SU-DHL-6 (cell line): ENCODE measurements around the gene ST14.

Experiments used
- H2AFZ ChIP-seq: fragments of 200-600 bp; sonication (generic); 2 replicates; pipeline ENCODE4 v1.6.1; 2014; ENCODE audit warnings: low read depth, mild to moderate bottlenecking, moderate library complexity, mixed read lengths, antibody characterized with exemption, low read length; ENCODE audit not compliant: severe bottlenecking
- H3F3A ChIP-seq: fragments of 200-600 bp; shearing (Covaris generic); 2 replicates; pipeline ENCODE4 v1.6.0; 2016; ENCODE audit warnings: antibody characterized with exemption, mild to moderate bottlenecking; ENCODE audit not compliant: insufficient read depth
- H3K27ac ChIP-seq: fragments of 200-600 bp; sonication (generic); 2 replicates; pipeline ENCODE4 v1.5.1; 2016; ENCODE audit warnings: low read depth, mild to moderate bottlenecking, low read length, moderate library complexity, mixed read lengths
- H3K27me3 ChIP-seq: fragments of 200-600 bp; sonication (generic), shearing (Covaris generic); 2 replicates; pipeline ENCODE4 v1.6.0; 2014; ENCODE audit warnings: mild to moderate bottlenecking, low read length
- H3K36me3 ChIP-seq: fragments of 200-600 bp; sonication (generic); 2 replicates; pipeline ENCODE4 v1.6.1; 2014; ENCODE audit warnings: mild to moderate bottlenecking, low read length, mixed read lengths
- H3K4me2 ChIP-seq: fragments of 300-600, 200-600 bp; shearing (Covaris generic), sonication (generic); 2 replicates; pipeline ENCODE4 v1.6.0; 2014; ENCODE audit warnings: low read length, low read depth, mild to moderate bottlenecking; ENCODE audit not compliant: poor library complexity, severe bottlenecking
- H3K4me3 ChIP-seq: fragments of 200-600 bp; sonication (generic); 2 replicates; pipeline ENCODE4 v1.5.1; 2014; ENCODE audit warnings: antibody characterized with exemption, low read length, mild to moderate bottlenecking, mixed read lengths; ENCODE audit not compliant: insufficient read depth, poor library complexity, severe bottlenecking
- H3K79me2 ChIP-seq: fragments of 200-600 bp; sonication (generic); 2 replicates; pipeline ENCODE4 v1.6.1; 2014; ENCODE audit warnings: mild to moderate bottlenecking, low read length, moderate library complexity; ENCODE audit not compliant: insufficient read depth
- H3K9ac ChIP-seq: fragments of 200-600 bp; sonication (generic); 2 replicates; pipeline ENCODE4 v1.7.0; 2014; ENCODE audit warnings: mild to moderate bottlenecking, low read length
- H3K9me2 ChIP-seq: fragments of 200-600 bp; sonication (generic); replicated peaks from 2 replicates; pipeline ENCODE4 v1.6.1; 2014; ENCODE audit warnings: low read length; ENCODE audit not compliant: insufficient read depth
- H3K9me3 ChIP-seq: fragments of 200-600 bp; sonication (generic); 2 replicates; pipeline ENCODE4 v1.6.1; 2014; ENCODE audit warnings: low read length, mixed read lengths; ENCODE audit not compliant: insufficient read depth
- H4K20me1 ChIP-seq: fragments of 200-600 bp; sonication (generic); 2 replicates; pipeline ENCODE4 v1.6.1; 2014; ENCODE audit warnings: low read depth, mild to moderate bottlenecking, antibody characterized with exemption, low read length, moderate library complexity, mixed read lengths
- CTCF ChIP-seq: fragments of 200-600 bp; sonication (generic); IDR thresholded peaks from one replicate; pipeline ENCODE4 v1.5.1; 2017; ENCODE audit warnings: antibody characterized with exemption, mild to moderate bottlenecking, low read length, moderate library complexity; ENCODE audit not compliant: insufficient read depth, poor library complexity, severe bottlenecking
- EZH2phosphoT487 ChIP-seq: fragments of 200-600 bp; sonication (generic), shearing (Covaris generic); conservative IDR thresholded peaks from 2 replicates; pipeline ENCODE4 v1.6.1; 2018; ENCODE audit warnings: mild to moderate bottlenecking, antibody characterized with exemption, low read length, moderate library complexity, mixed read lengths

The ST14 gene

GRCh38 chr11:130211144-130211543, 51.6 kb downstream of the ST14 start:
- no peaks in the 10 kb centered on the region for H4K20me1 ChIP-seq
- no peak overlapping the region for H2AFZ ChIP-seq
- no peak overlapping the region for H3K27ac ChIP-seq
- no peaks in the 10 kb centered on the region for H3K9me3 ChIP-seq
- no peaks in the 10 kb centered on the region for H3K36me3 ChIP-seq
- no peak overlapping the region for H3K9ac ChIP-seq
- no peak overlapping the region for H3K4me3 ChIP-seq
- no peaks in the 10 kb centered on the region for H3K27me3 ChIP-seq
- H3F3A ChIP-seq: no peaks in the 10 kb centered on the region
- no peaks in the 10 kb centered on the region for H3K79me2 ChIP-seq
- no peaks in the 10 kb centered on the region for H3K9me2 ChIP-seq
- H3K4me2 ChIP-seq: no peak overlapping the region
- no peak for TF ChIP-seq CTCF
- no peak for TF ChIP-seq EZH2phosphoT487

DNA sequence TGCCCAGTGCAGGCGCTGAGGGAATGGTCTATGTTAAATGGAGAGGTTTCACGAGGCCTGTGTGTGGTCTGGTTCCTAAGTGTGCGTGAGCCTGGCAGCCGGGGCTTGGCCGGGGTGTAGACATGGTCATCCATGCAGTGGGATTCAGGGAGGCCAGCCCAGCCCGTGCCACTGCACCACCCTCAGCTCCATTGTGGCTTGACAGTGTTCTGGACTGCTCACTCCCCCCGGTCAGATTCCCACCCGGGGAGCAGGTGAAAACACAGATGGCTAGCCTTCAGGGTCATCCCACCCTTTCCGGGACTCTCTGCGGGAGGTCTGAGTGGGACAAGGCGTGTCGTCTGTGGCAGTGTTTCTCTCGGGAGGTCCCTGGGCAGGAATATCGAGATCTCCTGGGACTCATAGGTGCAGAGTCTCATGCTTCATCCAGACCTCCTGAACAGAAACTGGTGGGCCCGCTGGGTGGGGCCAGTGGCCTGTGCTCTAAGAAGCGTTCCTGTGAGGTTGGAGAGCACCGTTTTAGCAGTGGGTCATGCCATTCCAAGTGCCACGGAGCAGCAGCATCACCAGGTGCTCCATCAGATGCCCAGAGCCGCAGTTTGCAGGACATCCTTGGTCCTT, 52.3 kb downstream of the ST14 start:
- H3K9ac ChIP-seq: no peak overlapping the region
- no peaks in the 10 kb centered on the region for H3K9me2 ChIP-seq
- H3K36me3 ChIP-seq: no peaks in the 10 kb centered on the region
- no peaks in the 10 kb centered on the region for H3K27me3 ChIP-seq
- no peaks in the 10 kb centered on the region for H3K79me2 ChIP-seq
- H3K27ac ChIP-seq: no peak overlapping the region
- H3K4me2 ChIP-seq: no peak overlapping the region
- no peaks in the 10 kb centered on the region for H3F3A ChIP-seq
- no peak overlapping the region for H3K4me3 ChIP-seq
- no peaks in the 10 kb centered on the region for H4K20me1 ChIP-seq
- H3K9me3 ChIP-seq: no peaks in the 10 kb centered on the region
- TF ChIP-seq EZH2phosphoT487 (no peak), CTCF (no peak)
- H2AFZ ChIP-seq: no peak overlapping the region

DNA sequence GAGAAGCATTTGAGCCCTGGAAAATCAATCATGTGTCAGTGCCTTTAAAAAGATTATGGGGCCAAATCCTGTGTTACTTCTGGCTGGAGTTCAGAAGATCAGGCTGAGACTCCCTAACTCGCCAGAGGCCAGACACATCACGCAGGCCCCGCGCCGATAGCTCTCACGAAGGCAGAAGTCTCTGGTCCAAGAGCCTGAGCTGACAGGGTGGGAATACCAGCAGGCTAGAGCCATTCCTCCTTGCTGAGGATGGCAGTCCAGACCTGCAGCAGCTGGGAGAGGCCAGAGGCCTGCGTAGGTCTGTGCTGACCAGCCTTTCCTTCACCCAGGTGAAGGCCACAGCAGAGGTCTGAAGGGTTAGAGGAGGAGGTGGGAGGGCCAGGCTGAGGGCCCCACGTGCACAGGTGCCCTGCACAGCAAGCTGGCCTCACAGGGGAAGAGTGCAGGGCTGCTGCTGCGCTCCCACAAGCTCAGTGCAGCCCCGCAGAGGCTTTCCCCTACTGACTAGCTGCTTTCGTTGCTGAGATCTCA, 52.9 kb downstream of the ST14 start:
- H3F3A ChIP-seq: no peaks in the 10 kb centered on the region
- TF ChIP-seq EZH2phosphoT487 (no peak), CTCF (no peak)
- H3K4me3 ChIP-seq: no peak overlapping the region
- H3K9me2 ChIP-seq: no peaks in the 10 kb centered on the region
- no peak overlapping the region for H2AFZ ChIP-seq
- H4K20me1 ChIP-seq: no peaks in the 10 kb centered on the region
- H3K9ac ChIP-seq: no peak overlapping the region
- H3K9me3 ChIP-seq: no peaks in the 10 kb centered on the region
- no peaks in the 10 kb centered on the region for H3K36me3 ChIP-seq
- no peaks in the 10 kb centered on the region for H3K79me2 ChIP-seq
- no peak overlapping the region for H3K4me2 ChIP-seq
- no peaks in the 10 kb centered on the region for H3K27me3 ChIP-seq
- H3K27ac ChIP-seq: no peak overlapping the region
